Stimulated activated naive B cell treated with anti-CD40 and anti-IgM and Interleukin-4, amounts not matched to agents 10 μg/mL and 1 μg/mL and 100 μg/mL, for 72 hours (primary cell): ENCODE measurements around the gene LIPT1.
"Not testable (repeated sequence)": the region's sequence is repeated elsewhere in the genome, so short reads cannot be mapped to it uniquely, and the experiment has no call there.

ENCODE experiments used
- ATAC-seq, 2 donors: fragments of 150-1000 bp; cut with Tn5 transposase; replicated peaks; 2 replicates each; pipeline ENCODE4 v1.10.0; 2021; ENCODE audit warnings: moderate library complexity in 1 of 2
- DNase-seq: peaks from one replicate; pipeline ENCODE4 v3.0.0; 2021
- H3K27ac Mint-ChIP-seq: one replicate; pipeline ENCODE4 v1.8.0; 2022; ENCODE audit warnings: mild to moderate bottlenecking, mixed read lengths
- H3K27me3 Mint-ChIP-seq, 2 donors: one replicate each; pipeline ENCODE4 v1.8.0; 2022; ENCODE audit warnings: mixed read lengths in 2 of 2
- H3K36me3 Mint-ChIP-seq, 2 donors: one replicate each; pipeline ENCODE4 v1.8.0; 2022; ENCODE audit warnings: mixed read lengths in 2 of 2, mild to moderate bottlenecking in 1 of 2
- H3K4me1 Mint-ChIP-seq, 2 donors: one replicate each; pipeline ENCODE4 v1.8.0; 2022; ENCODE audit warnings: mixed read lengths in 2 of 2, mild to moderate bottlenecking in 1 of 2
- H3K4me3 Mint-ChIP-seq, 2 donors: one replicate each; pipeline ENCODE4 v1.8.0; 2022; ENCODE audit warnings: mild to moderate bottlenecking in 2 of 2, mixed read lengths in 2 of 2, moderate library complexity in 1 of 2
- H3K9me3 Mint-ChIP-seq, 2 donors: one replicate each; pipeline ENCODE4 v1.8.0; 2022; ENCODE audit warnings: mixed read lengths in 2 of 2, mild to moderate bottlenecking in 1 of 2

Gene LIPT1

DNA sequence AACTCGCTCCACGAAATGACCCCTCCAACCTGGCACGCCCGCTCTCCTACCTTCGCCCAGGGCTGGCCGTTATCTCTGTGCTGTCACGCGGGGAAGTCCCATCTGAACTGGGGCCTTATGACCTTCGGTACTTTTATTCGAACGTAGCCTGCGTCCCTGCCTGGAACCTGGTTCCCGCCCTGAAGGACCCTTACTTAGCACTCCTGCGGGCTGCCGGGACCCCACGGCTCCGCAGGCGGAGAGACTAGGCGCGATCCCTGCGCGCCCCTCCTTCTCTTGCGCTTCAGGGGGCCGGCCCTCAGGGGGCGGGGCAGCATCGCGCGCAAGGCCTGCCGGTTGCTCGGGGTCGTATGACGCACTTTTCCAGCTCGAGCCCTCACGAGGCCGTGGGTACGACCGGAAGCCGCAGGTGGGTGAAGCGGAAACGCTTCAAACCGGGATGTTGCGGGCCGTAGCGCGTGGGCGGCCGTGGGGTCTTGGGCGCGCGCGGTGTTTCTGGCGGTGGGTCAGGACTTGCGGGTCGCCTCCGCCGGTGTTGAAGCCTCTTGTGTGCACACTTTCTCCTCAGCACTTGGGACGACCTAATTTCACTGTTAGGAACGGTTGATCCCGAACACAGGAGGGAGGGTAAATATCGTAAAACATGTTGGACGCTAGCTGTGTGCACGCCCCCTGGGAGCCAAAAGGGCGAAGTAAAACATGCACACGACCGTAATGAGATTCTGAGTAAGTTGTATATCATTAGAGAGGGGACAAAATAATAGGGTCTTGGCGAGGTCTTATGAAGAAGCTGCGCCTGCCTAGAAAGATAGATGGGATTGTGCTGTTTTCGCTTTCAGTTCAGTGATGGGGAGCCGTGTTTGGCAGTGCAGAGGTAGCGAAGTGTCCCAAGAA lies at the start of gene LIPT1, which contains the start of gene TSGA10:
Gene LIPT1, plus strand, starts transcription at position 325 of the 894 bp plus-strand sequence. CDS start 6,991 bp downstream, outside the sequence.
Gene TSGA10, minus strand, starts transcription at position 300 of the 894 bp plus-strand sequence. CDS start 45,503 bp downstream, outside the sequence.
- Mint-ChIP-seq H3K4me3 (no peak within 1 kb of the TSS), H3K9me3 (no peaks in the 10 kb centered on the region), H3K4me1 (peaks cover 39 to 42% of the 10 kb centered on the region in 2 donors), H3K36me3 (peaks cover 20 to 34% of the 10 kb centered on the region in 2 donors), H3K27ac (peak within 1 kb of the TSS; percentile 95), H3K27me3 (no peaks in the 10 kb centered on the region)
- DNase-seq (peak; percentile 92), ATAC-seq (peak; percentile 89 to 92)

DNA sequence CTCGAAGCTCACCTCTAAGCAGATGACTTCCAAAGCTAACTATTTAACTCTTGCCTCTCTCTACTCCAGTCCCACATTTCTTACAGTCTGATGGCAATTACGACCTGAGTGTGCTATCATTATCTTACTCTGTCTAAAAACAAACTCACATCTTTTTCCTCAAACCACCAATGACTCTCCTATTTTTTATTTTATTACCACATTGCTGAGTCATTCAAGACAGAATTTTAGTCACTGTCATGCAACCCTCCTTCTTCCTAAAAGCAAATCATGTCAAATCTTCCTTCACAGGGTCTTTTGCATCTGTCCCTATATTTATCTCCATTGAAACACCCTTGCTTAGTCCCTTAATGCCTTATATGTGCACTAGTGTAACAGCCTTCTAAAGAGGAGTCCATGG lies 47.9 kb upstream of the LIPT1 start:
- Mint-ChIP-seq H3K4me1 (no peaks in the 10 kb centered on the region), H3K36me3 (peaks cover 4 to 7% of the 10 kb centered on the region in 2 donors), H3K27ac (no peak overlapping the region), H3K4me3 (no peak overlapping the region), H3K27me3 (no peaks in the 10 kb centered on the region), H3K9me3 (no peaks in the 10 kb centered on the region)
- DNase-seq = no peak
- ATAC-seq = no peak

- Mint-ChIP-seq H3K36me3 (no peaks in the 10 kb centered on the region), H3K27me3 (no peaks in the 10 kb centered on the region), H3K4me1 (no peaks in the 10 kb centered on the region), H3K9me3 (no peaks in the 10 kb centered on the region), H3K27ac (no peak overlapping the region), H3K4me3 (no peak overlapping the region)
- DNase-seq (no peak), ATAC-seq (no peak)
Observed at GRCh38 chr2:99111236-99111635, 43.5 kb upstream of the LIPT1 start.

DNA sequence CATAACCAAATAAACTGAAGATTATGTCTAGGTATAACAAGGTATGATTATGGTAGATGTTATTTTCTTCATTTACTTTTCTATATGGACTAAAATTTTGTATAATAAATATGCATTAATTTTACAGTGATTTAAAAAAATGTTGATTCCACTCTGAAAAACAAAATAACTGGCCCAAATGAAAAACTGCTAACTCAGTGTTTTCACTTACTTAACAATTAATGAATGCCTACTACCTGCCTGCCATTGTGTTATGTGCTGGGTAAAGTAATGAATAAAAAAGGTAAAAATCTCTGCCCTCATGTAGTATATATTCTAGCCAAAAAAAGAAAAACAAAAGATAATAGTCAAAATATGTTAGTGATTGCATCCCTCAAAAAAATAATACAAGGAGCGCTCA lies 42.8 kb upstream of the LIPT1 start:
- Mint-ChIP-seq H3K9me3 (no peaks in the 10 kb centered on the region), H3K4me3 (no peak overlapping the region)

GRCh38 chr2:99112617-99113016 lies 42.1 kb upstream of the LIPT1 start:
- no peak for ATAC-seq
- Mint-ChIP-seq H3K4me3 (no peak overlapping the region), H3K27ac (no peak overlapping the region), H3K36me3 (no peaks in the 10 kb centered on the region), H3K27me3 (no peaks in the 10 kb centered on the region), H3K4me1 (no peaks in the 10 kb centered on the region), H3K9me3 (no peaks in the 10 kb centered on the region)
- no peak for DNase-seq

More for the DNA sequence above, 42.8 kb upstream of the LIPT1 start:
- DNase-seq = no peak
- Mint-ChIP-seq H3K27me3 (no peaks in the 10 kb centered on the region), H3K27ac (no peak overlapping the region), H3K4me1 (no peaks in the 10 kb centered on the region), H3K36me3 (no peaks in the 10 kb centered on the region)
- ATAC-seq = no peak

- no peak for DNase-seq
- ATAC-seq = no peak
- H3K4me3 Mint-ChIP-seq = no peak overlapping the region
- no peaks in the 10 kb centered on the region for H3K27me3 Mint-ChIP-seq
- peaks cover 48 to 61% of the 10 kb centered on the region in 2 donors for H3K36me3 Mint-ChIP-seq
- peaks cover 34 to 39% of the 10 kb centered on the region in 2 donors for H3K9me3 Mint-ChIP-seq
- no peak overlapping the region for H3K27ac Mint-ChIP-seq
- H3K4me1 Mint-ChIP-seq = no peaks in the 10 kb centered on the region
Observed at GRCh38 chr2:99127981-99128380, 26.8 kb upstream of the LIPT1 start.

- DNase-seq, H3K27me3 Mint-ChIP-seq, H3K4me3 Mint-ChIP-seq, H3K4me1 Mint-ChIP-seq, H3K27ac Mint-ChIP-seq, ATAC-seq: not testable (repeated sequence)
- Mint-ChIP-seq H3K36me3 (peaks cover 28 to 42% of the 10 kb centered on the region in 2 donors), H3K9me3 (peaks cover 23 to 30% of the 10 kb centered on the region in 2 donors)
Observed at GRCh38 chr2:99135044-99135556, 19.7 kb upstream of the LIPT1 start.

DNA sequence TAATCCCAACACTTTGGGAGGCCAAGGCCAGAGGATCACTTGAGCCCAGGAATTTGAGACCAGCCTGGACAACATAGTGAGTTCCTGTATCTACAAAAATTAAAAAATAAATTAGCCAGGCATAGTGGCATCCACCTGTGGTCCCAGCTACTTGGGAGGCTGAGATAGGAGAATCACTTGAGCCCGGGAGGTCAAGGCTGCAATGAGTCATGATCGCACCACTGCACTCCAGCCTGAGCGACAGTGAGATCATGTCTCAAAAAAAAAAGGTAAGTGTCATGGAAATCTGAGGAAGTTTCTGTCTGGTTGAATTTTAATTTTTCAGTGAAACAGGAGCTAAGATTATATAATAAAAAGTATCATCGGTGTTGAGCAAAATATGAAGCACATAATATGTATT lies 15.8 kb upstream of the LIPT1 start:
- Mint-ChIP-seq H3K27me3 (no peaks in the 10 kb centered on the region), H3K4me3 (no peak overlapping the region), H3K36me3 (peaks cover 12 to 17% of the 10 kb centered on the region in 2 donors), H3K27ac (no peak overlapping the region), H3K9me3 (peaks cover 2 to 4% of the 10 kb centered on the region in 2 donors), H3K4me1 (peaks cover 9 to 16% of the 10 kb centered on the region in 2 donors)
- ATAC-seq (no peak), DNase-seq (no peak)

- peaks cover 4 to 8% of the 10 kb centered on the region in 2 donors for H3K36me3 Mint-ChIP-seq
- peak overlapping the region; percentile 97 to 99 for H3K4me3 Mint-ChIP-seq
- no peaks in the 10 kb centered on the region for H3K27me3 Mint-ChIP-seq
- peak overlapping the region; percentile 91 for H3K27ac Mint-ChIP-seq
- DNase-seq (no peak), ATAC-seq (no peak)
- H3K4me1 Mint-ChIP-seq = peaks cover 8 to 16% of the 10 kb centered on the region in 2 donors
- no peaks in the 10 kb centered on the region for H3K9me3 Mint-ChIP-seq
Observed at GRCh38 chr2:99140056-99140859, 14.5 kb upstream of the LIPT1 start.

- Mint-ChIP-seq H3K9me3 (no peaks in the 10 kb centered on the region), H3K4me1 (peaks cover 8 to 16% of the 10 kb centered on the region in 2 donors), H3K27ac (peak overlapping the region; percentile 91), H3K4me3 (peak overlapping the region; percentile 97 to 99), H3K36me3 (peaks cover 2 to 8% of the 10 kb centered on the region in 2 donors), H3K27me3 (no peaks in the 10 kb centered on the region)
- ATAC-seq (peak; percentile 37 to 41), DNase-seq (no peak)
Observed at GRCh38 chr2:99140860-99141109, 14.0 kb upstream of the LIPT1 start.

DNA sequence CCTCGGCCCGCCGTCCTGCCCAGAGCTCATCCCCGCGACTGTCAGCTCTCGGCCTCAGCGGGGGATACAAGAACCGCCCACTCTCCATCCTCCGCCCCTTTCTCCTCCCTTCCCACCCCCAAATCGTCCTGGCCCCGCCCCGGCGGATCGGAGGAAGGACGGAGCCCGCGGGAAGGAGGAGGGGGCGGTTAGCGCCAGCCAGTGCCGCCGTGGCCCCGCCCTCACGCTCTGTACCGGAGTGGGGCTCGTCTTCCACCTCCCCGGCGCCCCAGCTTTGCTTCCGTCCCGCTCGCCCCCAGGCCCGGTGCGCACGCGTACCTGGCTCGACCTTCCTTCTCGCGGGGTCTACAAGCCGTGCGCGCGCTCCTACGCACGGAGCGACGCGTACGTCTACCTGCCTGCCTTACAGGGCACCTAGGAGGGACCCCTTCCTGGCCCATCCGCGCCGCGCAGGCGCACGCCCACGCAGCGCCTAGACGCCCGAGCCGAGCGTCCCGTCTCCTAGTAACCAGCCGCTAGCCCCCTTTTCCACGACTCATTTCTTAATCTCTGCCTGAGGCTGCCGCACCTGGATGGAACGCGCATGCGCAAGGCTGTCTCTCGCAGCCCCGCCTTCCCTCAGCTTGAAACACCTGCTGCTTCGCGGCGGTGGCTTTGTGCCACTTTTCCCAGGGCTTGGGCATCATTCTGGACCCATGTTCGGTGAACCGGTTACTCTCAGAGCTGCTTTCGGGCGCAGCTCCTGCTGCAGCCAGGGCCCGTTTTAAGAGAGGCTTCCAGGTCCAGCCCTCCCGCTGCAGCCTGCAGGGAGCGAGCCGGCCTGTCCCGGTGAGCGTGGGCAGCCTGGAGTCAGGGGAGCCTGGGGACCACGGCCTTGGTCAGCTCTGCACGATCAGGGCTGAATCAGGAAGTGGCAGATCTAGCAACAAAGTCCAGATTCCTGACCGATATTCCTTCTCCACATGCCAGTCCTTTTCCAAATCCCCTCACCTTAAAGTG lies 13.4 kb upstream of the LIPT1 start, which contains the start of gene C2orf15:
Gene C2orf15, plus strand, starts transcription at position 598 of the 999 bp plus-strand sequence. CDS start 8,852 bp downstream, outside the sequence.
- no peaks in the 10 kb centered on the region for H3K9me3 Mint-ChIP-seq
- peak; percentile 97 for DNase-seq
- H3K4me3 Mint-ChIP-seq = peak within 1 kb of the TSS; percentile 97 to 99
- peaks cover 2 to 8% of the 10 kb centered on the region in 2 donors for H3K36me3 Mint-ChIP-seq
- peak within 1 kb of the TSS; percentile 91 for H3K27ac Mint-ChIP-seq
- ATAC-seq = peak; percentile 90 to 92
- peaks cover 8 to 16% of the 10 kb centered on the region in 2 donors for H3K4me1 Mint-ChIP-seq
- H3K27me3 Mint-ChIP-seq = no peaks in the 10 kb centered on the region

- H3K4me1 Mint-ChIP-seq = peaks cover 11% of the 10 kb centered on the region in 2 donors
- H3K9me3 Mint-ChIP-seq = no peaks in the 10 kb centered on the region
- H3K27me3 Mint-ChIP-seq = no peaks in the 10 kb centered on the region
- DNase-seq (no peak), ATAC-seq (no peak)
- H3K4me3 Mint-ChIP-seq = no peak overlapping the region
- no peak overlapping the region for H3K27ac Mint-ChIP-seq
- peaks cover 9 to 17% of the 10 kb centered on the region in 2 donors for H3K36me3 Mint-ChIP-seq
Observed at GRCh38 chr2:99150706-99151105, 4.1 kb upstream of the LIPT1 start.

GRCh38 chr2:99152199-99152895 lies 2.4 kb upstream of the LIPT1 start:
- Mint-ChIP-seq H3K9me3 (no peaks in the 10 kb centered on the region), H3K4me3 (no peak overlapping the region), H3K27ac (no peak overlapping the region), H3K4me1 (peaks cover 25 to 27% of the 10 kb centered on the region in 2 donors), H3K36me3 (peaks cover 10 to 20% of the 10 kb centered on the region in 2 donors), H3K27me3 (no peaks in the 10 kb centered on the region)
- no peak for DNase-seq
- no peak for ATAC-seq
